Erythroblast (primary cell): Measurements from ENCODE around the gene OOEP.
"Not testable (repeated sequence)": the region's sequence is repeated elsewhere in the genome, so short reads cannot be mapped to it uniquely, and the experiment has no call there.

Experiments used
- GATA1 ChIP-seq: IDR thresholded peaks from 2 replicates; pipeline ENCODE4 v1.6.1; 2011; ENCODE audit warnings: low read depth, mild to moderate bottlenecking, control low read depth, low read length, moderate library complexity
- POLR2A ChIP-seq: IDR thresholded peaks from 2 replicates; pipeline ENCODE4 v1.6.1; 2011; ENCODE audit warnings: mild to moderate bottlenecking, low read length

DNA sequence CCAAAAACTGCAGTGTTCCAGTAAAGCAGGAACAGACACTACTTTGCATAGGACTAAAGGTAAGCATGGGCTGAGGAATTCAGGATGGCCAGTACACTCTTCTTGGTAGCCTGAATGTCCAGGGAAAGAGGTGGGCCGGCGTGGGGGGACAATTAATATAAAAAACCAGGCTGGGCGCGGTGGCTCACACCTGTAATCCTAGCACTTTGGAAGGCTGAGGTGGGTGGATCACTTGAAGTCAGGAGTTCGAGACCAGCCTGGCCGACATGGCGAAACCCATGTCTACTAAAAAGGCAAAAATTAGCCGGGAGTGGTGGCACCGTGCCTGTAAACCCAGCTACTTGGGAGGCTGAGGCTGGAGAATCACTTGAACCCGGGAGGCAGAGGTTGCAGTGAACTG lies 11.8 kb upstream of the OOEP start:
- TF ChIP-seq GATA1, POLR2A: not testable (repeated sequence)
